Activated gamma-delta T cell treated with Interleukin-2 at 50 U/mL for 16 hours (primary cell): Measurements from ENCODE around the gene SCGB1D1.
"Not testable (repeated sequence)": the region's sequence is repeated elsewhere in the genome, so short reads cannot be mapped to it uniquely, and the experiment has no call there.

Source experiments
- DNase-seq: peaks from one replicate; pipeline ENCODE4 v3.0.0-alpha.2; 2020

Gene SCGB1D1

GRCh38 chr11:62169448-62169847 lies 20.6 kb upstream of the SCGB1D1 start:
- DNase-seq: no peak

- no peak for DNase-seq
These were observed 20.1 kb upstream of the SCGB1D1 start for GRCh38 chr11:62169935-62170334.

GRCh38 chr11:62171261-62171723 lies 18.7 kb upstream of the SCGB1D1 start:
- DNase-seq: peak; percentile 68

- no peak for DNase-seq
These were observed 17.7 kb upstream of the SCGB1D1 start for GRCh38 chr11:62172294-62172693.

GRCh38 chr11:62176766-62177165 lies 13.2 kb upstream of the SCGB1D1 start:
- DNase-seq: no peak

GRCh38 chr11:62179995-62180394 lies 10.0 kb upstream of the SCGB1D1 start:
- no peak for DNase-seq

- DNase-seq: no peak
These were observed 8.9 kb upstream of the SCGB1D1 start for GRCh38 chr11:62181097-62181496.

GRCh38 chr11:62182147-62182891 lies 7.7 kb upstream of the SCGB1D1 start:
- no peak for DNase-seq

- DNase-seq: no peak
These were observed 3.8 kb upstream of the SCGB1D1 start for GRCh38 chr11:62186195-62186594.

GRCh38 chr11:62193952-62194351 lies 3.9 kb downstream of the SCGB1D1 start:
- DNase-seq: no peak

- not testable (repeated sequence) for DNase-seq
These were observed 5.0 kb downstream of the SCGB1D1 start for GRCh38 chr11:62195010-62195409.

- no peak for DNase-seq
These were observed 5.9 kb downstream of the SCGB1D1 start for GRCh38 chr11:62195945-62196344.

GRCh38 chr11:62197400-62197799 lies 7.4 kb downstream of the SCGB1D1 start:
- not testable (repeated sequence) for DNase-seq

GRCh38 chr11:62201376-62201775 lies 11.4 kb downstream of the SCGB1D1 start:
- no peak for DNase-seq

GRCh38 chr11:62202910-62203309 lies 12.9 kb downstream of the SCGB1D1 start:
- no peak for DNase-seq

- DNase-seq: no peak
These were observed 14.4 kb downstream of the SCGB1D1 start for GRCh38 chr11:62204430-62204829.

- no peak for DNase-seq
These were observed 15.4 kb downstream of the SCGB1D1 start for GRCh38 chr11:62205441-62205840.

GRCh38 chr11:62206276-62207066 lies 16.5 kb downstream of the SCGB1D1 start:
- DNase-seq: not testable (repeated sequence)

- DNase-seq: no peak
These were observed 18.7 kb downstream of the SCGB1D1 start for GRCh38 chr11:62208785-62209144.

- DNase-seq: no peak
These were observed 27.3 kb downstream of the SCGB1D1 start for GRCh38 chr11:62217191-62217748.

GRCh38 chr11:62221498-62221897 lies 31.5 kb downstream of the SCGB1D1 start:
- no peak for DNase-seq

- DNase-seq: no peak
These were observed 33.1 kb downstream of the SCGB1D1 start for GRCh38 chr11:62223095-62223494.

- no peak for DNase-seq
These were observed 43.7 kb downstream of the SCGB1D1 start for GRCh38 chr11:62233730-62234129.

- DNase-seq: no peak
These were observed 46.2 kb downstream of the SCGB1D1 start for GRCh38 chr11:62236187-62236586.
